Fibroblast of peridontal ligament (primary cell): ENCODE data around the gene FGFR2.

Experiments used
- DNase-seq: peaks from one replicate; pipeline ENCODE4 v3.0.0-alpha.2; 2010; ENCODE audit errors: extremely low read depth

The FGFR2 gene

GRCh38 chr10:121610798-121611323 lies 12.6 kb upstream of the FGFR2 start:
- no peak for DNase-seq

- DNase-seq = no peak
Observed at GRCh38 chr10:121609426-121610380, 11.5 kb upstream of the FGFR2 start.

- DNase-seq = no peak
Observed at GRCh38 chr10:121608469-121609190, 10.4 kb upstream of the FGFR2 start.

- no peak for DNase-seq
Observed at GRCh38 chr10:121607310-121608055, 9.2 kb upstream of the FGFR2 start.

- no peak for DNase-seq
Observed at GRCh38 chr10:121605708-121606107, 7.5 kb upstream of the FGFR2 start.

- DNase-seq = no peak
Observed at GRCh38 chr10:121601458-121601857, 3.2 kb upstream of the FGFR2 start.

DNA sequence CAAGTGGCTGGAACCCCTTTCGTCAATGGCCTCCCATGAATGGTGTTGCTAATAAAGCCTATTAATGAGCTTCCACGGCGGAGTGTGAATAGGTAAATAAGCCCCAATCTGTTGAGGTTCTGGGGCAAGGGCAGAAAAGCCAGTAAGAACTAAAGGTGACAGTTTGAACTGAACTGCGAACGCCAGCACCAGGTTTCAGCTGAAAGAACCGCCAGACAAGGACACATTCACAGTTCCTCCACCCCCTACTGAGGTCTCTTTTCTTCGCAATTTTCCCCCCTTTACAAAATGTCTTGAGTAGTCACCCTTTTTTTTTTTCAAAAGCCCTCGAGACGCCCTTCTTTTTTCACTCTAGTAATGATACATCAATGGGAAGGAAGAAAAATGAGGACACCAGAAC lies 2.4 kb upstream of the FGFR2 start:
- no peak for DNase-seq

DNA sequence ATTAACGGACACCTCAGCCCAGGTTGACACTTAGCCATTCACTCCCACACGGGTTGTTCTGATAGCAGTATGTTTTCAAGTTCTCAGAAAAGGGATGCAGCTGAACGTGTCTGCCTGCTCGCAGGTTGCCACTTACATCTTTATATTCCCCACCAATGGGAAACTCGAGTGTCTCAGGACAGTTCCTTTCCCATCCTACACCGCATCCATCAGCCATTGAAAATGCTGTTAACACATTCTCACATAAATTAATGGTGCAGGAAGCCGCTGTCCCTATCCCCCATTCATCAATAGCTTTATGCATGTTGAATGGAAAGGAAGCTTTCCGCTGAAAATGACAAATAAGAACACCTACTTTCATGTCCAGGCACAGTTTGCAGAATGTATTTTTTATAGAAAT lies 1.7 kb upstream of the FGFR2 start:
- no peak for DNase-seq

DNA sequence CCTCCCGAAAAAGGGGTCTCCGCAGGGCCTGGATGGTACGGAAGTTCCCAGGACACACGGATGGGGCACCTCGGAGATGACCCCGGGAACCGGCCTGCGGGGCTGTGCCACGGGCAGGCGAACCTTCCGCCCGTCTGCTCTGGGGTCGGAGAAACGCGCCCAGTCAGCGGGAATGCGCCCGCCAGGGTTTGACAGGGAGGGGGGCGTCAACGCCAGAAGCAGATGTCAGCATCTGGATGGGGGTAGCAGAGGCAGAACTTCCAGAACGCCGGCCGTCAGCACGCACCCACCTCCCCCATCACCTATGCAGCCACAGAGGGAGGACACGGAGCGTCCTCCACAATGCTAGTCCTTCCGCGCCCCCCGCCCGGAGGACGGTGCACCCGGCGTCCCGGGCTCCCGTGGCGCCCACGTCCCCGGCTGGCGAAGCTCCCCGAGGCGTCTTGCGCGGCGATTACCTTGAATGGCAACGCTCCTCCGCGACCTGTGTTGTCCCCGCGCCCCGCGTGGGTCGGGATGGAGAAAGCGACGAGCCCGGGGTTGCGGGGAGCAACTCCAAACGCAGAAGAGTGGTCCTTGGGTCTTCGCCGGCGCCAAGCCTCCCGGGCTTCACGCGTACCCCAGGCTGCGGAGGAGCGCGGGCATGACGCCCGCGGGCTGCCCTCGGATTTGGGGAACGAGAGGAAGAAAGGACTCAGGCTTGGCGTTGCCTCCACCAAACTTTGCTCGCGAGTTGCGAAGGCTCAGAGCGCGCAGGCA lies 561 bp downstream of the FGFR2 start:
- DNase-seq = no peak

GRCh38 chr10:121596689-121597503 lies 1.3 kb downstream of the FGFR2 start:
- DNase-seq = no peak

GRCh38 chr10:121595806-121596688 lies 2.2 kb downstream of the FGFR2 start:
- DNase-seq = no peak

DNA sequence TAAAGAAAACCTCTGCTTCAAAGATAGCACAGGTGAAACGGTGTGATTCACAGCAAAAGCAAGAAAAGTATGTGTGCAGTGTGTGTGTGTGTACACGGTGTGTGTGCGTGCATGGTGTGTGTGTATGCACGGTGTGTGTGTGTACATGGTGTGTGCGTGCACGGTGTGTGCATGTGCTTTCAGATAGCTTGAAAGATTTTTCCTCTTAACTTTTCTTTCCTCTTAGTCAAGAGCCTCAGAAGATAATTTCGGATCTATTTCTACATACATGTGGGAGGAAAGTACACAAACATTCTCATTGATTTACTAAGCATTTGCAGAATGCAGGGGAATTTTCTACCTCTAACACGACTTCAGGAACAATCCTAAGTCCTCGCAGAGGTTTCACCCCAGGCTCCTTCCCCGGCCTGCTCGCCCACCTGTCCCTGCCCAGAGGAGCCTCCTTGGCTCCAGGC lies 2.9 kb downstream of the FGFR2 start:
- no peak for DNase-seq

DNA sequence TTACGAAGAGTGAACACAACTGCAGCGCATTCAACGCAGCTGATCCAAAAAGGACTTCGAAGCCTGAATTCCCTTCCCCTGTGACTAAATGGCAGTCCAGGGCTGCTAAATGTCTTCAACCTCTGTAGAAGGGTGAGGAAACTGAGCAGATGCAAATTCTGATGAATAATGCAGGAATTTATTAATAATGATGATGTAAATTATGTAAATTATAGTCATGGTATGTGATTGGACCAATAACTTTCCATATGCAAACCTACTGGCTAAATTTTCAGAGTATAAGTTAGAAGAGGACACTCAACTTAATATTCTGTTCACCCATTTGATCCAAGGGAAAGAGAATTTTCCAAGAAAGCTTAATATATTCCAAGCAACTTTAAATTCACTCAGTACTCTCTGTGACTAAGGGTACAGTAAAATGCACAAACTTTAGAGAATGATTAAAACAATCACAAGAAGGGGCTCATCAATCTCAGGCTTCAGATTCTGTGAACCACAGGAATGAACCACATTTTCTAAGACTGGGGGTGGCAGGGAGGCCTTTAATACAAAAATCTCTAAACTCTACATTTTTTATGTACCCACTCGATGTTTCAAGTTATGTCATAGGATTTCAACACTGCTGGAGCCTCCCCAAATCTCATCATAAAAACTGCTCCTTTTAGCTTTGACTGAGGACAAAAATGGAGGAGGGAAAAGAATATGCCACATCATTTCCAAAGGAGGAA lies 3.5 kb downstream of the FGFR2 start:
- DNase-seq = peak; percentile 4

GRCh38 chr10:121594076-121594475 lies 4.2 kb downstream of the FGFR2 start:
- no peak for DNase-seq

GRCh38 chr10:121593281-121594075 lies 4.8 kb downstream of the FGFR2 start:
- no peak for DNase-seq

- no peak for DNase-seq
Observed at GRCh38 chr10:121592155-121592890, 5.9 kb downstream of the FGFR2 start.

GRCh38 chr10:121591186-121591585 lies 7.1 kb downstream of the FGFR2 start:
- no peak for DNase-seq
